ENCODE data around the gene PVALEF. TPM values are rescaled to one million over a fixed set of nuclear protein-coding genes. Genes with fewer than 3 reads are reported as not detected.

PVALEF gene
- total and polyA plus RNA-seq, 2 of the 8 experiments (the other 6 are each of a cell fraction or from before 2014, with no cell fraction given) = 0.03 TPM; not detected in 1

GRCh38 chr17:81219476-81220180, 54.3 kb downstream of the PVALEF start:
- no peak overlapping the region for H3K4ac ChIP-seq (replicated peaks; ENCODE audit: insufficient read length, low read depth, low read length)
- no peak overlapping the region for H3K4me2 ChIP-seq (ENCODE audit: insufficient read depth in 1 of 2, low read depth in 2 of 2, low read length in 2 of 2)
- no peak overlapping the region for H2BK20ac ChIP-seq (ENCODE audit: low read length)
- H3K27ac ChIP-seq (ENCODE audit: low read depth, low read length) = no peak overlapping the region
- no peak overlapping the region for H3K14ac ChIP-seq (ENCODE audit: insufficient read length)
- H3K36me3 ChIP-seq (ENCODE audit: control insufficient read depth in 2 of 4, insufficient read depth in 4 of 4, low read length in 3 of 4) = peaks cover 0 to 5% (median 0%) of the 10 kb centered on the region in 4 experiments; a peak in 1 of 8 replicates
- H3K27me3 ChIP-seq (replicated peaks in 1 of 4; ENCODE audit: control insufficient read depth in 3 of 4, extremely low read depth in 1 of 4, insufficient read depth in 3 of 4, low read length in 3 of 4) = peaks cover 0 to 2% (median 0%) of the 10 kb centered on the region in 4 experiments; a peak in 2 of 7 replicates
- peaks cover 4 to 12% of the 10 kb centered on the region in 2 experiments for H4K20me1 ChIP-seq (replicated peaks in 1 of 2; ENCODE audit: control insufficient read depth in 1 of 2, insufficient read depth in 2 of 2, low read length in 2 of 2)
- no peak overlapping the region for H3K23ac ChIP-seq (ENCODE audit: insufficient read length)
- no peak overlapping the region for H3K56ac ChIP-seq (replicated peaks; ENCODE audit: insufficient read length, low read depth, low read length)
- H4K91ac ChIP-seq (replicated peaks; ENCODE audit: insufficient read length, low read length) = no peak overlapping the region
- POLR2A ChIA-PET (ENCODE audit: partially characterized antibody) = interaction anchor here (0.6 to 2.8 kb wide), 5 partner anchors 10 to 30 kb away, joined by 3 to 18 read pairs (median 3); partner anchors contain the start of genes NDUFAF8 and TEPSIN
- H3K79me1 ChIP-seq (ENCODE audit: low read depth, low read length) = peaks cover 19% of the 10 kb centered on the region
- H2BK15ac ChIP-seq (ENCODE audit: low read length) = no peak overlapping the region
- DNase-seq (ENCODE audit: low read depth in 1 of 2, low spot score in 2 of 2) (no peak), FAIRE-seq (no peak)
- H4K8ac ChIP-seq (ENCODE audit: extremely low read depth, insufficient read depth, low read length) = no peak overlapping the region
- H3K23me2 ChIP-seq (ENCODE audit: low read depth, low read length) = peaks cover 12% of the 10 kb centered on the region; the same call in 1 of the 2 replicates
- H3K9me3 ChIP-seq (ENCODE audit: insufficient read depth in 2 of 2, low read depth in 1 of 2, low read length in 1 of 2) = no peaks in the 10 kb centered on the region
- no peak overlapping the region for H3K4me3 ChIP-seq (ENCODE audit: extremely low read depth in 1 of 4, insufficient read depth in 2 of 4, low read depth in 3 of 4, low read length in 4 of 4)
- no peak overlapping the region for H4K5ac ChIP-seq (ENCODE audit: insufficient read length, low read depth, low read length)
- H3K18ac ChIP-seq (ENCODE audit: extremely low read depth, low read length) = no peak overlapping the region
- no peak overlapping the region for H2BK12ac ChIP-seq (ENCODE audit: low read depth, low read length)
- WGBS, 2 experiments (ENCODE audit: extremely low coverage in 1 of 2, insufficient coverage in 1 of 2, insufficient read length in 1 of 2, insufficient replicate concordance in 2 of 2, low coverage in 1 of 2, low lambda C conversion rate in 2 of 2, missing lambda C conversion rate in 1 of 2) = 88% methylated on average over 19 of the region's 24 CpGs; no CpG with 5 or more reads in 1 of the 2 experiments
- CTCF ChIA-PET (ENCODE audit: partially characterized antibody) = interaction anchor here (0.8 to 1.6 kb wide), 9 partner anchors 10 to 98 kb away, joined by 3 to 4 read pairs (median 3); no protein-coding TSS in a partner anchor
- no peak overlapping the region for H2AFZ ChIP-seq (ENCODE audit: low read length)
- H2BK120ac ChIP-seq (replicated peaks; ENCODE audit: low read depth, low read length) = no peak overlapping the region
- no peak overlapping the region for H2BK5ac ChIP-seq (ENCODE audit: low read depth, low read length)
- peaks cover 0 to 12% (median 9%) of the 10 kb centered on the region in 4 experiments; a peak in 5 of 7 replicates for H3K4me1 ChIP-seq (replicated peaks in 1 of 4; ENCODE audit: control insufficient read depth in 3 of 4, insufficient read depth in 4 of 4, low read length in 3 of 4)
- no peak overlapping the region for H2AK5ac ChIP-seq (ENCODE audit: low read depth, low read length)
- peaks cover 0 to 15% of the 10 kb centered on the region in 2 experiments; a peak in 1 of 4 replicates for H3K79me2 ChIP-seq (ENCODE audit: control insufficient read depth in 1 of 2, insufficient read depth in 2 of 2, low read length in 2 of 2)
- H3K9ac ChIP-seq (replicated peaks in 1 of 4; ENCODE audit: extremely low read depth in 1 of 4, low read depth in 3 of 4, low read length in 3 of 4) = no peak overlapping the region
- TF ChIP-seq BRCA1 (IDR thresholded peaks at IDR 0.05; ENCODE audit: low read depth, low read length) (no peak), HDAC6 (IDR thresholded peaks at IDR 0.05; ENCODE audit: low read depth, low read length) (no peak), MAFK (IDR thresholded peaks at IDR 0.05; ENCODE audit: low read depth, low read length) (no peak), POLR2A (IDR thresholded peaks at IDR 0.05; ENCODE audit: control extremely low read depth in 1 of 2, low read depth in 2 of 2, low read length in 2 of 2) (no peak), SP2 (IDR thresholded peaks at IDR 0.05; ENCODE audit: low read length) (no peak), CREB1 (IDR thresholded peaks at IDR 0.05) (no peak), POLR2AphosphoS5 (IDR thresholded peaks at IDR 0.05; ENCODE audit: low read depth, low read length) (no peak), RXRA (IDR thresholded peaks at IDR 0.05; ENCODE audit: insufficient read depth, low read depth, low read length) (no peak), BCL11A (IDR thresholded peaks at IDR 0.05; ENCODE audit: low read depth in 2 of 2, low read length in 2 of 2) (no peak), CHD2 (IDR thresholded peaks at IDR 0.05; ENCODE audit: low read length) (no peak), CHD1 (IDR thresholded peaks at IDR 0.05; ENCODE audit: low read depth, low read length) (no peak), SIN3A (conservative IDR thresholded peaks at IDR 0.05 in 1 of 2, IDR thresholded peaks at IDR 0.05 in 1 of 2; ENCODE audit: low read depth in 1 of 2, low read length in 2 of 2) (no peak), CBX5 (IDR thresholded peaks at IDR 0.05; ENCODE audit: low read depth, low read length) (no peak), FOSL1 (IDR thresholded peaks at IDR 0.05; ENCODE audit: insufficient read depth, low read depth, low read length) (no peak)
